Measurements from ENCODE around the gene EPC1. TPM values are rescaled to one million over a fixed set of nuclear protein-coding genes. Genes with fewer than 3 reads are reported as not detected.
A peak's percentile ranks its signal among the peaks of the same experiment; 100 is the strongest.
"Not testable (repeated sequence)": the region's sequence is repeated elsewhere in the genome, so short reads cannot be mapped to it uniquely, and the experiment has no call there.

Gene EPC1, protein sequence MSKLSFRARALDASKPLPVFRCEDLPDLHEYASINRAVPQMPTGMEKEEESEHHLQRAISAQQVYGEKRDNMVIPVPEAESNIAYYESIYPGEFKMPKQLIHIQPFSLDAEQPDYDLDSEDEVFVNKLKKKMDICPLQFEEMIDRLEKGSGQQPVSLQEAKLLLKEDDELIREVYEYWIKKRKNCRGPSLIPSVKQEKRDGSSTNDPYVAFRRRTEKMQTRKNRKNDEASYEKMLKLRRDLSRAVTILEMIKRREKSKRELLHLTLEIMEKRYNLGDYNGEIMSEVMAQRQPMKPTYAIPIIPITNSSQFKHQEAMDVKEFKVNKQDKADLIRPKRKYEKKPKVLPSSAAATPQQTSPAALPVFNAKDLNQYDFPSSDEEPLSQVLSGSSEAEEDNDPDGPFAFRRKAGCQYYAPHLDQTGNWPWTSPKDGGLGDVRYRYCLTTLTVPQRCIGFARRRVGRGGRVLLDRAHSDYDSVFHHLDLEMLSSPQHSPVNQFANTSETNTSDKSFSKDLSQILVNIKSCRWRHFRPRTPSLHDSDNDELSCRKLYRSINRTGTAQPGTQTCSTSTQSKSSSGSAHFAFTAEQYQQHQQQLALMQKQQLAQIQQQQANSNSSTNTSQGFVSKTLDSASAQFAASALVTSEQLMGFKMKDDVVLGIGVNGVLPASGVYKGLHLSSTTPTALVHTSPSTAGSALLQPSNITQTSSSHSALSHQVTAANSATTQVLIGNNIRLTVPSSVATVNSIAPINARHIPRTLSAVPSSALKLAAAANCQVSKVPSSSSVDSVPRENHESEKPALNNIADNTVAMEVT
- 10 to 100 TPM; 63.3 to 74.5 (median 68.6) TPM for polyA plus RNA-seq (ENCODE audit: insufficient read length in 4 of 4)

DNA sequence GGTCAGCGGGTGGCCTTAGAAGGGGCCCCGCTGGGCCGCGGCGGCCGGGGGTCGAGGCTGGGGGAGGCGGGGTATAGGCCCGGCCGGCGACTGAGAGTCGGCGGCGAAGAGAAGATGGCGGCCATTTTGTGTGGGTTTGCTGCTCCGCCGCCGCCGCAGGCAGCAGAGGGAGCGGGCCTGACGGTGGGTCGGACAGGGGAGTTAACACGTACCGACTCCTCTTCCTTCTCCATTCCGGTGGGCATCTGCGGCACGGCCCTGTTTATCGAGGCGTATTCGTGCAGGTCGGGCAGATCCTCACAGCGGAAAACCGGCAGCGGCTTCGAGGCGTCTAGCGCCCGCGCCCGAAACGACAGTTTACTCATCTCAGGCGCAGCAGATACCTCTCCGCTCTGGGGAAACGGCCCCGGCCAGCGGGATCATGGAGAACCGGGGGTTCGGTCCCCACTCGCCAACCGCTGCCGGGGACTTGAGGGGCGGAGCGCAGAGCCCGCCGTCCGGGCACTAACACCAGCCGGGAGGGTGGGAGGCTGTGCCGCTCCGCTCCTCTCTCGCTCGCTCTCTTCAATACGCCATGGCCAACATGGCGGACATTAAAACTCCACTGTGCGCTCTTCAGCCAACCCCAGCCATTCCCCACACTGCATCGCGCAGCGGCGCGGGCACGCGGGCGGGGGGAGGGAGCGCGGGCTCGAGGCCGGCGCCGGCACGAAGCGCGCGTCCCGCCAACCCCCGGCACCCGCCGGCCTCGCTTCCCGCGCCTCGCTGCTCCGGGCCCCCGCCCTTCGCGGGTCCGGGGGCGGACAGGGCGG lies at the start of gene EPC1:
EPC1 (minus strand) TSS at position 608 of the 812 bp plus-strand sequence; CDS start at position 365, 243 bp downstream.
- DNase-seq (ENCODE audit: low read depth in 4 of 4, low spot score in 3 of 4): peak; percentile 79 to 88 (median 84)

DNA sequence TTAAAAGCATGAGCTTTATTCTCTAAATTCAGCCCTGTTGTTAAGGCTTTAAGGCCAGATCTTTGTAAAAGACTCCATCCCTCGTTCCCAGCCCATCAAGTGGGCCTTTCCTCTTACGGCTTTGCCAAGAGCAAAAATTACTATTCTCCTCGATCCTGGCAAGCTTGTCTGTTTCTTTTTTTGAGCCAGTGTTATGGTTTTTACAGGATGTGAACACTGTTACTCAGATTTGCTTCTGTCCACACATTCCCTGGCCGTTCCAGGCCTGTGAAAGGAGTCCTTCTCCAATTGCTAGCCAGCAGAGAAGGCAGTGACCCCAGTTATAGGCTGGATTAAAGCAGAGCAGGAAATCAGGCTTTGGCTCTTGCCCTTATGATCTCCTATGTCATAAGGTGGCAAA lies 47.0 kb upstream of the EPC1 start:
- DNase-seq (ENCODE audit: low read depth in 4 of 4, low spot score in 3 of 4): no peak

DNA sequence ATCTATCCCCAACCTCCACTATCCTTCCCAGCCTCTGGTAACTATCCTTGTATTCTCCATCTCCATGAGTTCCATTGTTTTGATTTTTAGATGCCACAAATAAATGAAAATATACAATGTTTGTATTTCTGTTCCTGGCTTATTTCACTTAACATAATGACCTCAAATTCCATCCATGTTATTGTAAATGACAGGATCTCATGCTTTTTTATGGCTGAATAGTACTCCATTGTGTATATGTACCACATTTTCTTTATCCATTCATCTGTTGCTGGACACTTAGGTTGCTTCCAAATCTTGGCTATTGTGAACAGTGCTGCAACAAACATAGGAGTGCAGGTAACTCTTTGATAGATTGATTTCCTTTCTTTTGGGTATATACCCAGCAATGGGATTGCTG lies 45.3 kb upstream of the EPC1 start:
- DNase-seq (ENCODE audit: low read depth in 4 of 4, low spot score in 3 of 4): not testable (repeated sequence)

DNA sequence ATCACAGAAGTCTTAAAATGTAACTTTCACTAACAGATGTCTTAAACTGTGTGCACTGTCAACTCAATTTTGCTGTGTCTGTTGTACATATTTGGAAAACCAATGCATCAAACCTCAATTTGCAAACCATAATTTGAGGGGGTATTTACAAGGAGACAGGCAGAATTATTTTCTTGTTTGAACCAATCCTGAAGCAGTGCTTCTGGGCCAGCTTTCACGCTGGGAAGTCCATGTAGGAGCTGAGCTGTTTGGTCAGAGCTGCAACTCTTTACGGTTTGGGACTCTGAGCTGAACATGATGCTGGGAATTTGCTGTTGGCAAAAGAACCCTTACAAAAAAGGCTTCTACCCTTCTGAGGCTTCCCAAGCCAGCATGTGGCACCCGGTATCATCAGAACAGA lies 43.2 kb upstream of the EPC1 start:
- DNase-seq (ENCODE audit: low read depth in 4 of 4, low spot score in 3 of 4): no peak

DNA sequence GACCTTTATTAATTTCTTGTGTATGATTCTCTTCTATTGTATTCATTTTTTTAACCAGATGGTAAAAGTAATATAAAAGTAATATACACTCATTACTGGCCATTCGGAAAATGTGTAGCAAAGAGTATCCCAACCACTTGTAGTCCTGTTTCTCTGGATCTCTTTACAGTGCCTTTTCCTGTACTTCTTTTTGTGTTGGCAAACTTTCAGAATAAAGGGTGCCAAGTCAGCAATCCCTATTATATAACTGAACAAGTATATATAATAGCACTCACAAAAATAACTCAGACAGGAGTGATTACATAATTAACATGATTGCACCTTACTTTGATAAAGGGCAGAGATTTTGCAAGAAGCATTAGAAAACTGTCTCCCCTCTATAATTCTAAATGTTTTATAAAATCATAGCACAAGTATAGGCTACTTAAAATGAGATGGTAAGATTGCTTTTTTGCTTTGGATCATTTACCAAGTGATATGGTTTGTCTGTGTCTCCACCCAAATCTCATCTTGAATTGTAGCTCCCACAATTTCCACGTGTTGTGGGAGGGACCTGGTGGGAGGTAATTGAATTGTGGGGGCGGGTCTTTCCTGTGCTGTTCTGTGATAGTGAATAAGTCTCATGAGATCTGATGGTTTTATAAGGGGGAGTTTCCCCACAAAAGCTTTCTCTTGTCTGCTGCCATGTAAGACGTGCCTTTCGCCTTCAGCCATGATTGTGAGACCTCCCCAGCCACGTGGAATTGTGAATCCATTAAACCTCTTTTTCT lies 41.5 kb upstream of the EPC1 start:
- DNase-seq (ENCODE audit: low read depth in 4 of 4, low spot score in 3 of 4): no peak

DNA sequence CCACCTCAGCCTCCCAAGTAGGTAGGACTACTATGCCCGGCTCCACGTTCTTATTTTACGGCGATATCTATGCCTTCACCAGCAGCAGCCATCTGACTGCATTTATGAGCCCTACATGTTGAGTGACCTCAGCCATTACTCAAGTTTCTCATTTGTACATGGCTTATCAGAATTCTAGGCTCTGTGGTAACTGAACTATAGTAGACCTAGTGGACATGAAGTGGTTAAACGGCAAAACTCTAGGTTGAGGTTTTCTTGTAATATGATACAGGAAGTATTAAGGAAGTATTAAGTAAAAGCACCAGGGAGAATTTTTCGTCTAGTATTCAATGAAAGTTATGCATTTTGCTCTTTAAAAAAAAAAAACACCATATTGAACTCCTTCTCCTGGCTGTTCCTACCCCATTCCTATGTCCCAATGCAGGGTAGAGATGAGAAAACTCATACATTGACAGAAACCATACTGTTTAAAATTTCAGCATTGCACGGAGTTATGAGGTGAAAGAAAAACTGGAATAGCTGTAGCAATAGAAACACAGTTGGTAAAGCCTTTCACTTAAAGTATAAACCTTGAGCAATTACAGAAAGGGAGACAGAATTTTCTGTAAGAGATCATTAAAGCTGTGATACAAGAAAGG lies 39.8 kb upstream of the EPC1 start:
- no peak for DNase-seq (ENCODE audit: low read depth in 4 of 4, low spot score in 3 of 4)

DNA sequence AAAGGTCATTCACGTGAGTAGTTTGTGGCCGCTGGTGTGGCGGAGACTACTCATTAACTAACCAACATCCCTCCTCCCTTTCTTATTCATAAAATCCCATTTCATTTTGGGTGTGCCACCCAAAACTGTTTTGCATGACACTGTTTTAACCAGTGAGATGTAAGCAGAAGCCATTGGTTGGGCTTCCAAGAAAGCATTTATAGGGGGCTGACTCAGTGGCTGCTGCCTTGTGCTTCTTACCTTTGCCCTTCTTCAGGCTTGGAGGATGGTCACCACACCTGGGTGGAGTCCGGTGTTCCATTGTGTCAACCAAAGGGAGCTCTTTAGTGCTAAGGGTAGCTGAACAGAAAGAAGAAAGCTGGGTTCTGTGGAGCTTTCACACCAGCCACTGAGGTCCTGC lies 37.2 kb upstream of the EPC1 start:
- no peak for DNase-seq (ENCODE audit: low read depth in 4 of 4, low spot score in 3 of 4)

DNA sequence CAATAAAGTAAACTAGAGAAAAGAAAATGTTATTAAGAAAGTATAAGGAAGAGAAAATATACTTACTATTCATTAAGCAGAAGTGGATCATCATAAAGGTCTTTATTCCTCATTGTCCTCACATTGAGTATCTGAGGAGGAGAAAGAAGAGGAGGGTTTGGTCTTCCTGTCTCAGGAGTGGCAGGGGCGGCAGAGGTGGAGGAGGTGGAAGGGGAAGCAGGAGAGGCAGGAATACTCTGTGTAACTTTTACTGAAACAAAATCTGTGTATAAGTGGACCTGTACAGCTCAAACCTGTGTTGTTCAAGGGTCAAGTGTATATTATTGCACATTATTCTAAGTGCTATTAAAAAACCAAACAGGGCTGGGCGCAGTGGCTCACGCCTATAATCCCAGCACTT lies 34.2 kb upstream of the EPC1 start:
- DNase-seq (ENCODE audit: low read depth in 4 of 4, low spot score in 3 of 4): no peak

DNA sequence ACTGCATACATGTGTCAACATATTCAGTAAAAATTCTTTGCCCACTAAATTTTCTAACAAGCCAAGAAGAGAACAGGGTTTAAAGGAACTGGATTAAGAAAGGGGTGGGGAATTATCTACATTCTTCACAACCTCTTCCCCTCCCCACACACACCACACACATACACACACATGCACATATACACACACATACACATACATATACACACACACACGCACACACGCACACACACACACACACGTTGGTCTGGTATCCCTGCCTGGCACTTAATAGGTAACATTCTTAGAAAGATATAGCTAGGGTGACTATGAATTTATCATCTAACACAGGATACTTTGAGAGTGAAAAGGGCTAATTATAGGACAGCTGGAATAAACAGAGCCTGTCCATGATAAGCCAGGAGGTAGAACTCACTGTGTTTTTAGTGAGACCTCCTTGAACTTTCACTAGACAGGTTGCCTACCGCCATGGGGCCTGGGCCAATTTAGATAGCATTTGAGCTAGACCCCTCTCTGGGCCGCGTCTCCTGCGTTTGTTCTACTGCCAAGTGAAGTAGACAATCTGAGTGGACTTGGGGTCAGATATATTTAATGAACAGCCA lies 33.1 kb upstream of the EPC1 start:
- no peak for DNase-seq (ENCODE audit: low read depth in 4 of 4, low spot score in 3 of 4)

DNA sequence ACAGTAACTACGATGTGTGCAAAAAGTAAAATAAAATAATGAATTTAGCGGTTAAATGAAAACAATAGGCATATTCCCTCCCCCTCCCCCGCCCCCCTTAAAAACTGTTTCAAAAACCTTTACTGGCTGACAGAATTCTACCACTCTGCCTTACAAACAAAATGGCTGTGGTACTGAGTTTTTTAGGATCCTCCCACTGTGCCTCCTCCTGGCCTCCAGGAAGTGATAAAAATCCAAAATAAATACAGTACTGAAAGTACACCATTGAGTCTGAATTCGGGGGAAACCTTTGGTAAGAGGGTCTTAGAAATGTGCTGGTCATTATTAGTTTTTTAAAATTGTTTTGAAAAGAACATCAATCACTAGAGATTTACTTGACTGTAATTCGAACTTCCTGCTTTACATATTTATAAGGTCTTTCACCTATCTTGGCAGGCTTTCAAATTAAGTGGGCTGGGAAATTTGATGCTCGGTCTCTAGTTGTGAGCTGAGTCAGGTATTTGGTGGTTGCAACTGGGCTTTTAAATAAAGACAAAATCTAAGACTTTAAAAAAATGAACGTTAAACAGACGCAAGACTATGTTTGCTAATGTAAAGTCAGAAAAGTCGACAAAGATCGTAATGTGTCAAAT lies 32.5 kb upstream of the EPC1 start:
- DNase-seq (ENCODE audit: low read depth in 4 of 4, low spot score in 3 of 4): peak in 2 of 4 donors; percentile 69 to 71

DNA sequence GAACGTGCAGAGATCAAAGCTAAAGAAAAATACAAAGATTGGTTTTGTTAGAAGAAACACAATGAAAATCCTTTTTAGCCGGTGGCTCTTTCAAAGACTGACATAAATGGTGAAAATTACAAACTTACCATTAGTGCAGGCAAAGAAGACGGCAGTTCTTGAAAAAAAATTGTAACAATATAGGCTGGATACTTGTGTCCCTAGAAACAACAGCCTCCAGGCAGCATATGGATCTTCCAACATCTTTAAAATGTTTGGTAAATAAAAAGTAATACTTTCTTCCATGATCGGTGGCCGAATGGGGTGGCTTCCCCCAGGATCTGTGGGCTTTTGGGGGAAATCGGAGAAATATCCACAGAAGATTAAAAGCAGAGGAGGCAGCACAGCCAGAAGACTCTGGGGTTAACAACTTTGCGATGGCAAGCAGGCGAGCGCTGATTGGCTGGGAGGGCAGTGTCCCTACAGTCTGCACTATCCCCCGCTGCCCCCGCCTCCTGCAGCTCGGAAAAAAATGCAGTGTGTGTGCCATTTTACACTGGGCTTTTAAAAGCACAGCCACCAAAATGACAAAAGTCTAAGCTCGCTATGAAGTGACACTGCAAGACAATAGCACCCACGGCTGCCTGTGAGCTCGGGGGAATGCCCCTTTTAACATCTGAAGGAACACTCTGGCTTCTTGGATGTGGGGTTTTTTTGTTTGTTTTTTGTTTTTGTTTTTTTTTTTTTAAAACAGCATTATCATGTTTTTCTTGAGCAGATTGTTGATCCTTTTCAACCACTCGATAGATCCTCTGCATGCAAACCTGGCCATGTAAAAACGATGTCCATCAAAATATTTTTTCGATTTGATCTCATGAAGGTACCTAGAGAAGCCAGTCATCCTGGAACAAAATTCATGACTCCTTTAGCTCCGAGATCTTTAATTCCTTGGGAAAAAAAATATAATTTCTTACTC lies 31.7 kb upstream of the EPC1 start:
- peak; percentile 85 to 92 (median 88) for DNase-seq (ENCODE audit: low read depth in 4 of 4, low spot score in 3 of 4)

DNA sequence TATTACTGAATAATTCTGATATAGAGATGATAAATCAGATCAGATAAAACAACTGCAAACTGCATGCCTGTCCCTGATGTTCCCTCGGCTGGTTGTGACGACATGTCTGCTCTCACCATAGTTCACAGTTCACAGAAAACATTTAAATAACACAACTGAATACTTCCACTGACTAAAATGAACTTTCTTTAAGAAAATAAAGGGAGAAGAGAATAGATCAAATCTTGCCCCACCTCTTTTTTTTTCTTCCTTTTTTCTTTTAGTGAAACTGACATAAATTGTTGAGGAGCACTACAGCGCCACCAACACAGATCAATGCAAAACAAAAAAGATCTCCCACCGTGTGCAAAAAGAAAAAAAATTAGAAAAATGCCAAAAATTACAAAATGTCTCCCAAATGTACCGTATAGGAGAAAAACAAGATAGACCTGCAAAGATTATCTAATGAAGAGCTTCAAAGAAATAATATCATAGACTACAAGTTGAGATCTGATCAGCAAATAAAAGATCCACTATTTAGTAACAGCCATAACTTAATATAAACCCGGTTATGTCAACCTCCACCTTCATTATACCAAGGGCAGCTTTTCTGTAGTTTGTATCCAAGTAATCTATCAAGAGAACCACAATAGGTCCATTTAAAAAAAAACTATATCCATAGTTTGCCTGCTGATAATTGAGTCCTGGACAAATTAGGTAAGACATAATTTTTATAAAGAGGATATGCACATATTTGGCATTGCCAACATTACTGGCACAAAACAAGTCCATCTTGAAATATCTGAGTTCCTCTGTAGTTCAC lies 30.7 kb upstream of the EPC1 start:
- DNase-seq (ENCODE audit: low read depth in 4 of 4, low spot score in 3 of 4): peak in 2 of 4 donors; percentile 65 to 70

DNA sequence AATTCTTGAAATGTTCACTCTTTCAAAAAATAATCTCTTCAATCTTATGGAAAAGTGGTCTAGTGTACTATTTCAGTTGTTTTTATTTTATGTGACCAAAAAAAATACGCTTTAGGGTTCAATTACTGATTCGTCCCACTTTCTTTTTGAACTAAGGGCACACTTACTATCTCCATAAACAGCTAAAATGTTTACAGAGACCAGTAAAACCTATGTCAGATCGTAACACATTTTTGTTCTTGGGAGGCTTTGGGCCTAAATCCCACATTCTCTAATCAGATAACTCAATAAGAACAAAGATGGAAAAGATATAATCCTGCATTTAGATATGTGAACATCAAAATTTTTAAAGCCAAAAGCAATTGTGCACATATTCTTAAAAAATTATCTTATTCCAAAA lies 29.8 kb upstream of the EPC1 start:
- no peak for DNase-seq (ENCODE audit: low read depth in 4 of 4, low spot score in 3 of 4)

DNA sequence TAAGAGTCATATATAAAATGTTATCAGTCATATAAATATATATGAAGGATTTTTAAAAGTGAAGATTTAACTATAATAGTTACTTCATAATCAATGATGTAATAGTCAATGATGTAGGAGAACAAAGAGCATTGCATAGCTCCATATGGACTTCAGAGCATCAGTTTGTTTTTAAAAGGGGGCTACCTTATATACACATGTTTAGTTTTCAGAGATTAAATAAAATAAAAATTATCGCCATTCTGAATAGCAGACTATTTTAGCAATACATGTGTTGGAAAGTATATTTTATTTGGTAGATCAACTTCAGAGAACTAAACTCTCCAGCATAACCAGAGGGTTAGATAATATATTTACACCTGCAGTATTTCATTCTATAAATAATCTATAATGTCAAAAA lies 29.1 kb upstream of the EPC1 start:
- no peak for DNase-seq (ENCODE audit: low read depth in 4 of 4, low spot score in 3 of 4)

DNA sequence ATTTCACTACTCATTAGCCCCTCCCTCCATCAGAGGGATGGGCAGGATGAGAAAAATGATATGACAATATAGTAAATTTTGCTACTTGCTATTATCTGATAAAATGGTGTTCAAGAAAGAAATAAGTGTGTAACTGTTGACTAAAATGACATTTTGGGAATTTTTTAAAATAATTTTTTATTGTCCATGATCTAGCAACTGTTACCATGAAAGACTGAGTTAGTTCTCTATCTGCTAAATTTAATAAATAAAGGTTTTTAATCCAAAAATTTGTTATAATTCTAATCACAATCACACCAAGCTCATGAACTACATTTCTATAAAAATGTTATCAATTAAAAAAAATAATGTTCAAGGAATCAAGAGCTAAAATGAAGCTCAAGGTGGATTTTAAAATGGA lies 28.7 kb upstream of the EPC1 start:
- no peak for DNase-seq (ENCODE audit: low read depth in 4 of 4, low spot score in 3 of 4)

DNA sequence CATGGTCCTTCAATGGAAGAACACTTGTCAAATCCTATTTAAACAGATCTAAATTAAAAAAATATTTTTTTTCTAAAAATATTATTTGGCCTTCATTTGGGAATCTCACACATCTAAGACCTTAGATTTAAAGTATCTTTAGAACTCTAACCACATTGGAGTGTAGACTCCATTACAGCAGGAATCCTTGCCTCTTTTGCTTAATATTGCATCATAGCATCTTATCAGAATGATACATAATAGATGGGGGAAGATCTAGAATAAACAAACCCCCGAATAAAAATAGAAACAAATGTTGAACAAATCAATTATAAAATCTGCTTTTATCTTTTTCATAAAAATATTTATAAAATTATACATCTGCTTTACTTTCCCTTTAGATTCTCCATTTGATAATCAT lies 27.6 kb upstream of the EPC1 start:
- DNase-seq (ENCODE audit: low read depth in 4 of 4, low spot score in 3 of 4): no peak

DNA sequence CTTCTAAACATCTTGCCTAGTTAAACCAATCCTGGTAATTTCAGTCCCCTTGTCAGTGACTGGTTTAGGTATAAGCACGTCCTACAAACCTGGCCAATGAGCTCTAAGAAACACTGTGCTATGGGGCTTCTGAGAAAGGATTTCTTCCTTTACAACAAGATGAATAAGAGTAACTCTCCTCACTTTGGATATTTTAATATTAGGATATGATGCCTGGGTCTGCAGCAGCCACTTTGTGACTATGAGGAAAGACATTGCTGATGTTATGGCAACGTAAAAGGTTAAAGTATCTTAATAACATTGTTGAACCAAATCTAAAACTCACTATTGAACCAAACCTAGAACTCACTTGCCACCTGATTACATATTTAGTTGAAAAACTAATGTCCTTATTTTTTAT lies 26.5 kb upstream of the EPC1 start:
- DNase-seq (ENCODE audit: low read depth in 4 of 4, low spot score in 3 of 4): no peak

Measured in left renal pelvis (tissue), 4 donors.